ENCODE measurements around the gene DMC1. TPM values are rescaled to one million over a fixed set of nuclear protein-coding genes. Genes with fewer than 3 reads are reported as not detected.

DMC1 gene
- total and polyA plus RNA-seq, 2 experiments from 2014 or later = 3.0 TPM; not detected in 1

DNA sequence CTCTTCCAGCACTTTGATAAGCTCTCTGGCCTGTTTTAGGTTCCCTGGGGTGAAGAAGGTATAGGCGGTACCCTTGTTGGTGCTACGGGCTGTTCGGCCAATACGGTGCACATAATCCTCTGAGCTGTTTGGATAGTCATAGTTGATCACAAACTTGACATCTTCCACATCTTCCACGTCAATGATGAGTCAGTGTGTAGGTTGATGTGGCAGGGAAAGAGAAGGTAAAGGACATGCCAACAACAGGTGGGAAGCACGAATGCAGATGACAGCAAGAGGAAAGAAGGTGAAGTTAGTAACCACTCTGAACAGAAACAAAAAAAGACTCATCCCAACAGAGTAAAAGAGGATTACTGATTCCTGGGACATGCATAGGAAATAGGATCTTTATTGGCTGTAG lies 82.0 kb downstream of the DMC1 start:
- Histone ChIP-seq H3K27ac (no peak overlapping the region), H3K36me3 (peaks cover 94% of the 10 kb centered on the region), H3K27me3 (no peaks in the 10 kb centered on the region)

DNA sequence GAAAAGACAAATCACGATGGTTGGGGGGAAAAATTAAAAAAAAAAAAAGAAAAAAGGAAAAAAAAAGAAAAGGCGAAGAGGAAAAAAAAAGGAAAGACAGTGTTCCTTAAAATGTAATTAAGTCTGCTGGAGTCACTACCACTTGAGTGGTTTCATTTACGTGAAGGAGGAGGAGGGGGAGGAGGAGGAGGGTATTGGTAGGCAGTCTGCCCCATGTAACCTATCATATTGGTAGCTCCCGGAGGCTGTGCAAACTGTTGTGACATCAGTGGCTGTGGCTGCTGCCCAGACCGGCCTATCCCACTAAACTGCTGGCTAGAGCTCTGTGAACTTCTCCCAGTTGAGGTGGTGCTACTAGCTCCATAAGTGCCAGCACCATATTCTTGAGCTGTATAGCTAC lies 84.2 kb downstream of the DMC1 start:
- Histone ChIP-seq H3K4me3 (no peak overlapping the region), H3K4me1 (ENCODE audit: low read depth) (no peaks in the 10 kb centered on the region), H3K27me3 (no peaks in the 10 kb centered on the region), H3K27ac (peak overlapping the region; percentile 43), H3K36me3 (peaks cover 92% of the 10 kb centered on the region), H3K9me3 (ENCODE audit: low read depth) (no peaks in the 10 kb centered on the region)
- TF ChIP-seq, protein P1, sequence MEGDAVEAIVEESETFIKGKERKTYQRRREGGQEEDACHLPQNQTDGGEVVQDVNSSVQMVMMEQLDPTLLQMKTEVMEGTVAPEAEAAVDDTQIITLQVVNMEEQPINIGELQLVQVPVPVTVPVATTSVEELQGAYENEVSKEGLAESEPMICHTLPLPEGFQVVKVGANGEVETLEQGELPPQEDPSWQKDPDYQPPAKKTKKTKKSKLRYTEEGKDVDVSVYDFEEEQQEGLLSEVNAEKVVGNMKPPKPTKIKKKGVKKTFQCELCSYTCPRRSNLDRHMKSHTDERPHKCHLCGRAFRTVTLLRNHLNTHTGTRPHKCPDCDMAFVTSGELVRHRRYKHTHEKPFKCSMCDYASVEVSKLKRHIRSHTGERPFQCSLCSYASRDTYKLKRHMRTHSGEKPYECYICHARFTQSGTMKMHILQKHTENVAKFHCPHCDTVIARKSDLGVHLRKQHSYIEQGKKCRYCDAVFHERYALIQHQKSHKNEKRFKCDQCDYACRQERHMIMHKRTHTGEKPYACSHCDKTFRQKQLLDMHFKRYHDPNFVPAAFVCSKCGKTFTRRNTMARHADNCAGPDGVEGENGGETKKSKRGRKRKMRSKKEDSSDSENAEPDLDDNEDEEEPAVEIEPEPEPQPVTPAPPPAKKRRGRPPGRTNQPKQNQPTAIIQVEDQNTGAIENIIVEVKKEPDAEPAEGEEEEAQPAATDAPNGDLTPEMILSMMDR (IDR thresholded peaks at IDR 0.05; ENCODE audit: low read depth, low read length) = no peak
- DNase-seq (ENCODE audit: low read depth in 1 of 2, low spot score in 1 of 2) = no peak

More for the DNA sequence above, 82.0 kb downstream of the DMC1 start:
- no peaks in the 10 kb centered on the region for H3K9me3 ChIP-seq (ENCODE audit: low read depth)
- no peak for DNase-seq (ENCODE audit: low read depth in 1 of 2, low spot score in 1 of 2)
- no peaks in the 10 kb centered on the region for H3K4me1 ChIP-seq (ENCODE audit: low read depth)
- TF ChIP-seq, protein P1 (IDR thresholded peaks at IDR 0.05; ENCODE audit: low read depth, low read length) = no peak
- no peak overlapping the region for H3K4me3 ChIP-seq

DNA sequence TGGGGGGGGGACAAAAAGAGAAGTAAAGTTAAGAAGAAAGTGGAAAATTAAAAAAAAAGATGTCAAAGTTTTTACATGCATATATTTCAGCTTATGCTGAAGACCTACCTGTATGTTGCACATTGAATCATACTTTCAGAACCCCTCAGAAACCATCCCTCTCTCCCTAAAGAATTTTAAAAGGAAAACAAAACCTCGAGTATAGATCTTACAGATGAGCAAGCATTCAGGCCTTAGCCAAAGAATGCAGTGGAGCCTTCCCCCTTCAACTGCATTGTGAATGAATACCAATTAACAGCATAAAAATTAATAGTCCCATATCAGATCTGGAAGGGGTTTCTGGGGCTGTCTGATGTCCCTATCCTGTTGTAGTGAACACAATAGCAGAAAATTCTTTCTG lies 85.7 kb downstream of the DMC1 start:
- TF ChIP-seq, protein P1 (IDR thresholded peaks at IDR 0.05; ENCODE audit: low read depth, low read length) = no peak
- Histone ChIP-seq H3K27ac (peak overlapping the region; percentile 40), H3K27me3 (no peaks in the 10 kb centered on the region), H3K9me3 (ENCODE audit: low read depth) (no peaks in the 10 kb centered on the region), H3K4me3 (no peak overlapping the region), H3K4me1 (ENCODE audit: low read depth) (no peaks in the 10 kb centered on the region), H3K36me3 (peaks cover 76% of the 10 kb centered on the region)
- DNase-seq (ENCODE audit: low read depth in 1 of 2, low spot score in 1 of 2) = no peak

DNA sequence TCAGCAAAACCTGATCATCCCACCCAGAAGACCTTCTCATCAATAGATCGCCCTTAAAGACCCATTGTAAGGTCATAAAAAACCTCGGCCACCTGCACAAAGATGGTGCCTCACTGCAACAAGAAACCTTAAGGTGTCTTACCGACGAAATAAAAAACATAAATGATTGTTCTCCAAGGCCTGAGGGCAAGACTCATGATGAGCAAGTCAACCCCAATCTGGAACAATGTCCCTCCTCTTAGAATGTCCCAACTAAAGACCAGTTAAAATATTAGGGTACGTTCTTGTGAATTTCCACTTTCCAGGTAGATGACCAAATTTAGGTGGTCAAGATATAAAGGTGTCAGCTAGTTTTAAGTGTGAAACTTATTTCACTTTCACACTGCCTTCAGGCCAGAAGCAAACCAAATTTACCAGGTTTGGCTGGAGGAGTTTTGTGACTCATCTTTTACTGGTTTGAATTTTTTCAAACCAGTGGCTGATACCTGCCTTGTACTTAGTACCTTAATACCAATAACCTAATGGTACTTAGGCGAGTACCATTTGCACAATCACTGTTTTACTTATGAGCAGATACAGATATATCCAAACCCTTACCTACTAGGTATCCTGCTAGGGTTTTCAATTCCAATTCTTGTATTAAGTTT lies 87.2 kb downstream of the DMC1 start:
- Histone ChIP-seq H3K4me1 (ENCODE audit: low read depth) (no peaks in the 10 kb centered on the region), H3K27ac (peak overlapping the region; percentile 21), H3K4me3 (no peak overlapping the region), H3K9me3 (ENCODE audit: low read depth) (no peaks in the 10 kb centered on the region), H3K27me3 (no peaks in the 10 kb centered on the region), H3K36me3 (peaks cover 62% of the 10 kb centered on the region)
- no peak for DNase-seq (ENCODE audit: low read depth in 1 of 2, low spot score in 1 of 2)
- TF ChIP-seq, protein P1 (IDR thresholded peaks at IDR 0.05; ENCODE audit: low read depth, low read length) = no peak

DNA sequence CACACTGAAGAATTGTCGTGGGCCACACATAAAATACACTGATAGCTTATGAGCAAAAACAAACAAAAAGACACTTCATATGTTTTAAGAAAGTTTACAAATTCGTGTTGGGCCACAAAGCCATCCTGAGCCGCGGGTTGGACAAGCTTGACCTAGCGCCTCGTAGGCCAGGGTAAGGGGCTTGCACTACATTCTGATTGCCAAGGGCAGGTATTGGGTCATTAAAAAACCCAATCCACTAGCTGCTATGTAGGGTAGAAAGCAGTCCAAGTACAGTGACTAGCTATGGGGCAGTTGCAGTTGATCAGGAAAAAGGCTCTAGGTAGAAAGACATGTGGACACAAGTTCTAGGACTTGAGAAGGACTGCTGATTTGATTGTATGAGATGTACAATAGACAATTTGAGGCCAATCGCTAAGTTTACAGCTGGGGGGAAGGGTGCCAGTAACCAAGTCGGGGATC lies 88.1 kb downstream of the DMC1 start:
- no peaks in the 10 kb centered on the region for H3K27me3 ChIP-seq
- no peaks in the 10 kb centered on the region for H3K9me3 ChIP-seq (ENCODE audit: low read depth)
- no peak overlapping the region for H3K4me3 ChIP-seq
- peaks cover 56% of the 10 kb centered on the region for H3K36me3 ChIP-seq
- H3K4me1 ChIP-seq (ENCODE audit: low read depth) = no peaks in the 10 kb centered on the region
- H3K27ac ChIP-seq = peak overlapping the region; percentile 21
- TF ChIP-seq, protein P1 (IDR thresholded peaks at IDR 0.05; ENCODE audit: low read depth, low read length) = no peak
- DNase-seq (ENCODE audit: low read depth in 1 of 2, low spot score in 1 of 2) = no peak
